HG03565 (cell line): ENCODE results near the gene CLCN5.
A peak's percentile ranks its signal among the peaks of the same experiment; 100 is the strongest.
"Not testable (repeated sequence)": the region's sequence is repeated elsewhere in the genome, so short reads cannot be mapped to it uniquely, and the experiment has no call there.

Source experiments
- ATAC-seq: cut with Tn5 transposase; IDR thresholded peaks from one replicate; pipeline ENCODE4 v1.9.1; 2021; ENCODE audit warnings: mild to moderate bottlenecking, moderate library complexity; ENCODE audit not compliant: unreplicated experiment

The CLCN5 gene

DNA sequence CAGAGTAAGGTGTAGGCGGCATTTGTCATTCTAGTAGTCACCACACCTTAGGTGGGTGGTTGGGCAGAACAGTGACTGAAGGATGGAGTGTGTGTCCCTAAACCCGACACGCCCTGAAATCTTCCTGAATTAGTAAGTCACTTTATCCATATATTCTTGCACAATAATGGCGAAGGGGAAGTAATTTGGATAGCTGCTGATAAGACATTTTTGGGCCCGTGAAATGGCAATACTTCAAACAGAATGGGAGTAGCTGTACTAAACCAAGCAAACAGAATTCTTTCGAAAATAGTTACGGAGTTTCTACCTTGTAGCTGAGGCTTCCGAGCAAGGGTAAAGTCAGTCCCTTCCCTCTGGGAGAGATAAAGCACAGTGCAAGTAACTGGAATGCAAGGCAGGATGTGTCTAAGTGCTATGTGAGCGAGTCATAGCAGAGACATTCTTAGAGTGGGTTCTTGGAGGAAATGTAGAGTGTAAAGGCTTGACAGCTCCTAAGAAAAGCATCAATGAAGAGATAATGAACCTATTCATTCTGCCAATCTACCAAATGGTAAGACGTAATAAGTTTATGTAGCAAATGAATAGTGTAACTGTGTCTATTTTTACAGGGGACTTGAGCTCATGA lies 72.8 kb downstream of the CLCN5 start:
- no peak for ATAC-seq

DNA sequence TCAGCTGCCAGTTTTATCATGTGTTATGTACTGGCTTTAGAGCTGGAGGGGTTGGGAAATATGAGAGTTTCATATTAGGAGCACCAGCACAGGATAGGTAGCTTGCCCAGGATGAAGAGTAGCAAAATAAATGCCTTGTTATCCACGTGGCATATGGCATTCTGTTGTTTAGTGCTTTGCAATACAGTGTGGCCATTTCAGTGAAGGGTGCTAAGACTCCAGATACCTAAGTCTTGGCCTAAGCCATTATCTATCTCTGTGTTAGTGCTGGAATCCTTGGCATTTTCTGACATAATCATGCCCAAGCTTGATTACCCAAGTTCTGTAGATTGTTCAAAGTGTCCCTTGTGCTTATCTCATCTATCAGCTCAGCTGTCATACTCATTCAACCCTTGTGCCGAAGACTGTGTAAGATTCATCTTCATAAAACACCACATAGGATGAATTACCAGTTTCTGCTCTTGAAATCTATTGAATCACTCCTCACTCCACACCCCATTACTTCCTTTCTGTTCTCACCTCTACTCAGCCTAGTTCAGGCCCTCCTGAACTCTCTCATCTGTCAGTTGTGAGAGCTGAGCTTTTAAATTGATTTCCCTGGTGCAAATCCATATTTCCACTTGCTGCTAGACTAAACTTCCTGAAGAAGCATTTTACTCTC lies 73.5 kb downstream of the CLCN5 start:
- no peak for ATAC-seq

DNA sequence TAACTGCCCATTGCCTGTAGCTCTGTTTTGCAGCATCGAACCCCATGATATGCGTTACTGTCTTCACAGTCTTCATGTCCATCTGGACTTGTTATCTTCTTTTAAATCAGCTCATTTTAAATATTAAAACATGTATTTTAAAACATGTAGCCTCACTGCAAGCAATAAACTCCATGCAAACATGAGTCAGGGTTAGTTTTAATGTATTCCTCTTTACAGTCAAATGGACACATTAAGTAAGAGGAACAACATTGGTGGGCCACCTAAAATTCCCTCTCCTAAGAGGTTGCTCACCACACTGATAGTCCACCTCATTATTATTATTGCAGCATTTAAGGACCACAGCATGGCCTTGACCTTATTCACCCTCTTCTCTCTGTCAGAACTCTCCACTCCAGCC lies 74.1 kb downstream of the CLCN5 start:
- no peak for ATAC-seq

DNA sequence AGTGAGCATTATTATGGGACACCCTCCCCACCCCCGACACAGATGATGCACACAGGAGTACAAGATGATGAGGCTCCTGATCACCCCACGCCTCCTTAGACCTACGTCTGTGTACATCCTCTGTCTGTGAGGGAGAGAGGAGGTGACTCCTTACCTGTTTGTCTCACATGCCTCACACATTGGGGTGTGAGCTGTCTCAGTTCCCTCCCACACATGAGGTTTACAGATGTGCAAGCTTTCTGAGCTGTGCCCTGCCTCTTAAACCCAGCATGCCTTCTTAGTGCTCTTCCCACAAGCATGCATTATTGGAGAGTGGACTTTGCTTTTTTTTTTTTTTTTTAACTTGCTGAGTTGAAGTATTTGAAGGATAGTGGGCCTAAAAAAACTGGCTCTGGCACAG lies 76.7 kb downstream of the CLCN5 start:
- no peak for ATAC-seq

DNA sequence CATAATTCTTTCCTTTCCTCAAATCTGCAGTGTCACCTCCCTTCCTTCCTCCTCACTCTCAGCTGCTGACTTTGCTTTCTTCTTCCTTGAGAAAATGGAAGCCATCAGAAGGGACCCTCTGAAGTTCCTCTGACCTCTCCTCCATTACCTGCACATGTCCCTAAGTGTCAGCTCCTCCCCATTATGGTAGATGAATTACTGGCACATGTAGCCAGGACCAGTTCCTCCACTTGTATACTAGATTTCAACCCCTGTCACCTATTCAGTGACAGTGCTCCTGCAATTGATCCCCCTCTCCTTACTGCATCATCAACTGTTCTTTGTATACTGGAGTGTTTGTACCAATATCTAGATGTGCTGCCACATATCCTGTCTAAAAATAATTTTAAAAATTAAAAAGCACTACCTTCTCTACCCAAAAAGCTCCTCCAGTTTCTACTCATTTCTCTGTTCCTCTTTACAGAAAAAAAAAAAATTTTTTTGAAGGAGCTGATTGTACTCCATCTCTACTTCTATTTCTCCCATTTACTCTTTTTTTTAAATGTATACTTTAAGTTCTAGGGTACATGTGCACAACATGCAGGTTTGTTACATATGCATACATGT lies 78.6 kb downstream of the CLCN5 start:
- no peak for ATAC-seq

DNA sequence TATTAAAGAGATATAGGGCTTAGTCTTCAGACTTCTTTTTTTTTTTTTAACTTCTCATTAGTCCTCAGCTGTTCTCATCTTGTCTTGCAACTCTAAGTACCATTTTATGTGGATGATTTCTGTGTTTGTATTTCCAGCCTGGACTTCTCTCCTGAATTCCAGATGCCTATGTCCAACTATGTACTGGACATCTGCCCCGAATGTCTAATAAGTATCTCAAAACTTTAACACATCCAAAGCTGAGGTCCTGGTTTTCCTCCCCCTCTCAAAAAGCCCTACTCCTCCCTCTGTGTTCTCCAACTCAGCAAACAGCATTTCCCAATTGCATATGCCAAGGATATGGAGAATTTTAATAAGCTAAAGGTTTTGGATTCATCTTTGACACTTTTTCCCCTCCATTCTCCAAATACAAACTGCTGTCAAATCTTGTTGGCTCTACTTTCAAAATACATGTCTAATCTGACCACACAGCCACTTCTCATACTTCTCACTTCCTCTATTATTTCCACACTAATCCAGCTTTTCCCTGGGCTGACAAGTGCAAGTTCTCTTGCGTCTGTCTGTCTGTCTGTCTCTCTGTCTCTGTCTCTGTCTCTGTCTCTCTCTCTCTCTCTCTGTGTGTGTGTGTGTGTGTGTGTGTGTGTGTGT lies 79.8 kb downstream of the CLCN5 start:
- peak; percentile 45 for ATAC-seq

DNA sequence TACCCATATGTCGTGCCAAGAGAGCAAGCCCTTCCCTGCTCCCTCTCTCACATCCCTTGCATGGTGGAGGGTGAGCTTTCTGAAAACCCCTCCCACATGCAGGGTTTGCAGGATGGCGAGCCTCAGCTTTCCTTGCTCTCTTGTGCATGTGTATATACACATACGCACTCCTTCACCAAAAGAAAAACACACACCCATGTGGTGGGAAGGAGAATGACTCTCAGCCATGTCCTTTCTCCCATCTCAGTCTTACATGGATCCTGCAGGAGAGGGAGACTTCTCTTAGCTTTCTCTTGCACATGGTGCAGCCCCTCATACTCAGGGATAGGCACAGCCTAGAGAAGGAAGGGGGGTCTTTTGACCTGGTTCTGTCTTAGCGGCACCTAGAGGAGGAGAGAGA lies 81.1 kb downstream of the CLCN5 start:
- ATAC-seq, result no peak

DNA sequence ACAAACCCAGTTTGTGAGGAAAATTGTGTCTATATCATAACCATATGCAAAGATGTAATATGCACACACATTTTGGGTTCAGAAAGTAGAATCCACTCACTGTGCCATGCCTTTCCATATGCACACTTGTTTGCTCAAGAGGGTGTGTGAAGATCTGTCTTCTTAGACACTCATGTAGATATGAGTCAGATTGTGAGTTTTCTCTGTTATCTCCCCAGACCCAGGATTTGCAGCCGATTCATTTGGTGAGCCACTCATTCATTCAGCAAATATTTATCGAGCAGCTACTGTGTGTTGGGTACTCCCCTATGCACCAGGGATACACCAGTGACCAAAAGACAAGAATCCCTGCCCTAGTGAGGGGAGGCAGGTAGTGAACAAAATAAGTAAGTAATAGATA lies 81.5 kb downstream of the CLCN5 start:
- ATAC-seq, result no peak

DNA sequence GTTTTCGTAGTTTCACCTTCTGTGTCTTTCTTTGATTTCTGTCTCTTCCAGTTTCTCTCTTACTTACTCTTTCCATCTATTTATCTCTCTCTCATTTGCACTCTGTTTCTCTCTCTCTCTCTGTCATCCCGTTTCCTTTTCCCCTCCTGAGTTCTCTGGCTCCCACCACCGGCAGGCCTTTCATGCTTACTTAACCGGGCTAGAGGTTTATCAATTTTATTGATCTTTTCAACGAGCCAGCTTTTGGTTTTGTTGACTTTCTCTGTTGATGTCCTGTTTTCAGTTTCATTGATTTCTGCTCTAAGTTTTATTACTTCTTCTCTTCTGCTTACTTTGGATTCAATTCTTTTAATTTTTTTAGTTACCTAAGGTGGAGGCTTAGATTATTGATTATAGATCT lies 103.2 kb downstream of the CLCN5 start:
- not testable (repeated sequence) for ATAC-seq

DNA sequence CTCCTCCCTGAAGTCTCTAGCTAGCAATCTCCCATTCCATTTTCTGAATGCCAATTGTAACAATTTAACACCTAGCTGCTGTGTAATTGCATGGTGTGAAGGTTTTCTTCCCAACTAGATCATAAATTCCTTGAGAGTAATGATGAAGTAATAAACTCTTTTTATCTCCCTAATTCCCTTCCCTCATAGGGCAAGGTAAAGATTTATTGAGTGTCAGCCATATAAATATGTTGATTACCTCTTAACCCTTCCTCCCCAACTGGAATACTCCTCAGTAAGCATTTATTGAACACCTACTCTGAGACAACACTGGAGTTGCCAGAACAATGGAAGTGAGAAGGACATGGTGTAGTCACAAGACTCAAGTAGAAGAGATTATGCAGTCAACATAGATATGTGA lies 112.7 kb downstream of the CLCN5 start:
- ATAC-seq, result no peak

DNA sequence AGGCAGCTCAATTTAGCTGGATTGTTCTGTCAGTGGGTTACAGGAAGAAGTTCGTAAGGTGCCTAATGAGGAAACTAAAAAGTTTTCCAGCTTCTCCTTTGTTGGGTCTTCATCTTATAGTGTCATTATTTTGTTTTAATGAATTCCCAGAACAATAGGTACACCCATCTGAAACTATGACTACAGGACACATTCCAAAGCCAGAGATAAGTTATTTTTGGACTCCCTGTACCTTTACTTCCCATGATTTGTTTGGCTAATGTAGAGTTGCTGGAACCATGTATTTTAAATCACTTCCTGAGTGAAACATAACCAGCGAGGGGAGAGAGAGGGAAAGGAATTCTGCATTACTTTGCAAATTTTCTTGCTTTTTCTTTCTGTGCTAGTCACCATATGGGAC lies 114.0 kb downstream of the CLCN5 start:
- ATAC-seq, result no peak

DNA sequence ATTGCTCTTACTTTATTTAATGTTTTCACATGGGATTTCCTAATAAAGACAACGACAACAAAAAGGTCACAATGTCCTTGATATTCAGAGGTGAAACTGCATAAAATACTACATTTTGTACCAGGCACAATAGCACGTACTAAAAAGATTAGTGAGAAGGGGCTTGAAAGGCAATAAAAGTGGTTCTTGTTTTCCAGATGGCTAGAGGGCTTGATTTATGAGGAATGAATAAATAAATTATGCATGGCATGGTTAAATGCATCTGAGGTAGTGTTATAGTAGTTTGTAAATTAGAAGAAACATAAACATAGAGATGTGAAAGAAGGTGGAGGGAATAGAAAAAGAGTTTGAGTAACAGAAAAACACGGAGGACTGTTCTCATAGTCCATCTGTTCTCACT lies 123.4 kb downstream of the CLCN5 start:
- no peak for ATAC-seq

DNA sequence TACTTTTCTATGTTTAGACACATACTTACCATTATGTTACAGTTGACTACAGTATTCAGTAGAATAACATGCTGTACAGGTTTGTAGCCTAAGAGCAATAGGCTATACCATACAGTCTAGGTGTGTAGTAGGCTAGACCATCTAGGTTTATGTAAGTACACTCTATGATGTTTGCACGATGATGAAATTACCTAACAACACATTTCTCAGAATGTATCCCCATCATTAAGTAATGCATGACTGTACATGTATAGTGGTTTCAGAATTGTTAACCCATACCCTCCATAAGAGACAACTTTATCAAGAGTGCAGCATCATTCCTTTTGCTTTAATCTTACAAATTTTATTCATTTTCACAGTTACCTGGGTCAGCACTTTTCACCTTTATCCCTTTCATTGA lies 126.8 kb downstream of the CLCN5 start:
- ATAC-seq, result no peak

DNA sequence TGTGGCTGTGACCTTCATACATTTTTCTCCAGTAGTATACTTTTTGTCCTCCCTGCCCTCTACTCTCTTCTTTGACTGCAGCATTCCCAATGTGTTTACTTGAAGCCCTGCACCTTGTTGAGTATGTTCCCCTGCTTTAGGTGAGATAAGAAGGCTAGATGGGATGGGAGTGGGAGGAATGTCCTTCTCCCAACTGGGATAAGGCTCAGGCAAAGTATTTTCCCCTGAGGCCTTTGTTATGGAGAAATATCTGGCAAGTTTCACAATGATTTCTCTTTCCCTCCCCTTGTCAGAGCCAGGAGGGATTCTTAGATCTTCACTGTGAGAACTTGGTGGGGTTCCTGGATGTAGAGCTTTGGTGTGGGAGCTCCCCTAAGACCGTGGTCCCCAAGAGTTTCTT lies 131.8 kb downstream of the CLCN5 start:
- ATAC-seq, result no peak

DNA sequence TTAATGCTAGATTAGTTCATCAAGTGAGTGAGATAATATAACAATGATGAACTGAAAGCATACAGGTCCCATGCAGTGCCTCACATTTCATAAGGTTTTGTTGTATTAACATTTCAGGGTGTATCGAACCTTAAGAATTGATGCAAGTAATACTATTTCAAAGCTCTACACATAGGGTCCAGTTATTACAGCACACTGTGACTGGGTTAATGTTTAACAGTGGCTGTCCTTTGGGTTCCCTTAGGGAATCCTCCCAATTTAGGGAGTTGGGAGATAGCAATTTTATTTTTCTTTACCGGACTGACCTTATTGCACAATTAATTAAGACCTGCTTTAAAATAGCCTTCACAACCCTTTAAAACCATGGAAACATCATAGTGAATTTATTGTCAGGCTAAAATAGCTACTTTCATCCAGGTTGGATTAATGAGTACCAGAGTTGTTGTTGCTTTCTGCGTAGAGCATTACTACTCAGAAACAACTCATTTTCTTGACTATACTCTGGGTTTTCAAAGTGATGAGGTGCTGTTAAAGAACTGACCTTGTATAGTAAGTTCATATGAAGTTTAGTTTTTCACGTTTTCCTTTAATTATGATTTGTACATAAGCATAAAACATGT lies 144.0 kb downstream of the CLCN5 start:
- ATAC-seq, result no peak

DNA sequence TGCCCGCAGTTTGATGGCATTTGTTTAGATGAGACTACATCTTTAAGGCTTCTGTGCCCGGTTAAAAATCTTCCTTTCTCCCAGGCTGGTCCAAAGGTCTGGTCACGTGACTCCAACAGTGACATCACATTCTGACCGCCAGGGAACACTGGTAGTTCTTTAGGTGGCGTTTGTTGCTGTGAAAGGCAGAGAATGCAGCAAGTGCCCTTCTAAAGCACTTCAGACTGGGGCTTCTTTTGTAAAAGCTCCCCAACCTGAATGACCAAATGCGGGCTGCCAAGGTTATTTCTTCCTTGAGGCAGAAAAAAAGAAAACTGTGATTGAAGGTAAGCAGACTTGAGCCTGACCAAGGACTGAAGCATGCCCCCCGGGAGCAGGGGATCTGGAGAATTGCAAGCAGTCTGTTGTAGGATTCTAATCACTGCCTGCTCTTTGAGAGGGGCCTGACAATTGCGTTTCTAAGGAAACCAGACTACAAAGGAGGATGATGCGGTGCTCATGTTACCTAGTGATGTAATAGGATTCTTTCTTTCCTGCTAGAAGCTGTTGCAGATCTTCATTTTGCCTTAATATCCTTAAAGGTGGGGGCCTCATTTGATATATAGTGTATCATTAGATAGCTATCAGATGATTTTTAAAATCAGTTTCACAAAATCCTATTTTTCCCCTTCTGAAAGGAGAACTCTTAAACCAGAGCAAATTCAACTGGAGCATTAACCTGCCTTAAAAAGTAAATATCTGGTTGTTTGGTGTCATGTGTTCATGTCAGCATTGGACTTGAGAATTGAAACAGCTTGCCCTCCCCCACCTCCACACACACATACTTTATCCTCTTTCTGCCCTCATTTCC lies 145.3 kb downstream of the CLCN5 start:
- no peak for ATAC-seq

DNA sequence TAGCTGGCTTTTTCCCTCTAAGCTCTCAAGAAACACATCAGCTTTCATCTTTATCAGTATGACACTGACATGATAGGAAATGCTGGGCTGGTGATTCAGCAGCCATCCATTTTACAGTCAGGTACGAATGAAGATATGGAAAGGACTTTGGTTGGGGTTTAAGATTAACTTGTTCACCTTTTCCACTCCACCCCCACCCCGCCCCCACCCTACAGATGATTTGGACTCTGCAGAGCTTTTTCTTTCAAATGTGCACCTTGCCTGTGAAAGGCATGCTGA lies 145.8 kb downstream of the CLCN5 start:
- no peak for ATAC-seq

DNA sequence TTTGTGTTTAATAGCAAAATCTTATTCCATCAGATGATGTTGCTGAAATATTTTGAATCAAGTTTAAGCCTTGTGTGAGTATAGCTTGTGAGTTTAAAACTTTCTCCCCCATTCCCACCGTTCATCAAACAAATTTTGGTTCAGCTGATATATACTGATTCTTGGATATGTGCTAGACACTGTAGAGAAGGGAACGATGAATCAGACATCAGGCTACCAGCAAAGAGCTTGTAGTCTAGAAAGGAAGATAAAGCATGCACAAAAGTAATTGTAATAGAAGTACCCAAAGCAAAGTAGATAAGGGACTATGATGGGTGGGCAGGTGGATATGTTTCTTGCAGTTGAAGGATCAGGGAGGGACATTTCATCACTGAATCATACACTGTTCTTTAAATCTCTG lies 146.5 kb downstream of the CLCN5 start:
- ATAC-seq, result no peak

DNA sequence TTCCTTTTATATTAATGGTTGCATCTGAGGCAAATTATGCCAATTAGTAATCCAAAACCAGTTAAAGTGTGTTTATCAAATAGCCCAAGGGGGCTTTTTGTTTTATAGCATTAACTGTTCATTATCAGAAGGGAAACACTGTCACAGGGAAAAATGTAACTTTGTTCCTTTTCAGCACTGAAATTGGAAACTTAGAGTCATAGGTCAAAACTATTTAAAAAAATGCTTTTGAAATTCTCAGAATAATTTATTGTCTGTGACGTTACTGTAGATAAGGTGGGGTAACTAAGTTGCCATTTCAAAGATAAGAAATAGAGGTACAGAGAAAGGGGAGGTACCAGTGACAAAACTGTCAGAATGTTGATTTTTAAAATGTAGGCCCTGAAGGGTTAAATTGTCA lies 149.1 kb downstream of the CLCN5 start:
- no peak for ATAC-seq

DNA sequence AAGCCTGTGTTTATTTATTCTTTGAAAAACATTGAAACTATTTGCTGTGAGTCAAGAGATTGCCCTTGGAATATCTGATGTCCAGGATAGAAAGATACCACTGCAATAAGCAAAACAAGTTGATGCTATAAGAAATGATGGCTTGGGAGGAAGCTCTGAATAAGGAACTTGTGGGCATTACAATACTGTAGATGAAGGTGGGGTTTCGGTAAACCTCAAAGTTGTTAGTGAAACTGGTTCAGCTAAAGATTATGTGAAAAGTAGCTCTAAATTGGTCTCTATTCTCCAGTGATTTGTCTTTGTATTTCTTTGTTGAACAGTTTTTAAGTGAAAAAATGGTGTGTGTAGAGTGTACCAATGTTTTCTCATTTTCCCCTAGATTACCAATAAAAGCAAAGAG lies 149.7 kb downstream of the CLCN5 start:
- no peak for ATAC-seq

DNA sequence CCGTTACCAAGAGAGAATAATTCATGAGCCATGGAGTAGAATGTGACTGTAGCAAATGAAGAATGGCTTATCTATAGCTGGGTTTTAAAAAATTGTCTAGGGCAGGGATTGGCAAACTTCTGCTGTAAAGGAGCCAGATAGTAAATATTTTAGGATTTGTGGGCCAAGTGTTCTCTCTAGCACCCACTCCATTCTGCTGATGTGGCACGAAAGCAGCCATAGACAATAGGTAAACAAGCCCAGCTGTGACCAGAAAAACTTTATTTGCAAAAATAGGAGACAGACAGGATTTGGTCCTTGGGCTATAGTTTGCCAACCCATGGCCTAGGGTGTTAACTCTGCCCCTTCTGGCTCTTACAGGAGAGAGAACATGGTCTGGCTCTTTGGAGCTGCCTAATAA lies 151.2 kb downstream of the CLCN5 start:
- ATAC-seq, result no peak
